Measurements from ENCODE around the gene NAA15. TPM values are rescaled to one million over a fixed set of nuclear protein-coding genes. Genes with fewer than 3 reads are reported as not detected.
"Not testable (repeated sequence)": the region's sequence is repeated elsewhere in the genome, so short reads cannot be mapped to it uniquely, and the experiment has no call there.

The NAA15 gene
- total and polyA plus RNA-seq, 2 experiments from 2014 or later, result 29.2 to 32.8 TPM

- Histone ChIP-seq H3K36me3 (ENCODE audit: low read depth) (peaks cover 3% of the 10 kb centered on the region; the same call in 1 of the 2 replicates), H3K4me3 (no peak overlapping the region), H3K4me1 (ENCODE audit: insufficient read depth) (peaks cover 12% of the 10 kb centered on the region), H3K27ac (no peak overlapping the region), H3K9ac (no peak overlapping the region), H3K9me3 (ENCODE audit: low read depth) (no peaks in the 10 kb centered on the region), H3K4me2 (ENCODE audit: unreplicated experiment) (peak overlapping the region; percentile 21), H3F3A (ENCODE audit: insufficient read depth) (peaks cover 7% of the 10 kb centered on the region; the same call in 1 of the 2 replicates), H4K20me1 (ENCODE audit: insufficient read depth) (peaks cover 7% of the 10 kb centered on the region; the same call in 1 of the 2 replicates), H2AFZ (no peak overlapping the region), H3K9me2 (ENCODE audit: insufficient read depth) (no peaks in the 10 kb centered on the region), H3K27me3 (replicated peaks; ENCODE audit: insufficient read depth) (no peaks in the 10 kb centered on the region), H3K79me2 (ENCODE audit: insufficient read depth) (peaks cover 100% of the 10 kb centered on the region)
- WGBS, 2 experiments (ENCODE audit: low coverage in 1 of 2, low lambda C conversion rate in 2 of 2, missing lambda C conversion rate in 2 of 2), result 71 to 77% methylated on average over 3 of the region's 3 CpGs
- in situ Hi-C loops (cut with MboI), result no loop called here
- TF ChIP-seq EZH2 (IDR thresholded peaks at IDR 0.05; ENCODE audit: insufficient read depth, poor library complexity, severe bottlenecking), result no peak
- no peak for TF ChIP-seq EZH2phosphoT487 (IDR thresholded peaks at IDR 0.05; ENCODE audit: insufficient read depth, low read depth)
- DNase-seq, result no peak
Measured at GRCh38 chr4:139311909-139312308, 10.6 kb downstream of the NAA15 start.

DNA sequence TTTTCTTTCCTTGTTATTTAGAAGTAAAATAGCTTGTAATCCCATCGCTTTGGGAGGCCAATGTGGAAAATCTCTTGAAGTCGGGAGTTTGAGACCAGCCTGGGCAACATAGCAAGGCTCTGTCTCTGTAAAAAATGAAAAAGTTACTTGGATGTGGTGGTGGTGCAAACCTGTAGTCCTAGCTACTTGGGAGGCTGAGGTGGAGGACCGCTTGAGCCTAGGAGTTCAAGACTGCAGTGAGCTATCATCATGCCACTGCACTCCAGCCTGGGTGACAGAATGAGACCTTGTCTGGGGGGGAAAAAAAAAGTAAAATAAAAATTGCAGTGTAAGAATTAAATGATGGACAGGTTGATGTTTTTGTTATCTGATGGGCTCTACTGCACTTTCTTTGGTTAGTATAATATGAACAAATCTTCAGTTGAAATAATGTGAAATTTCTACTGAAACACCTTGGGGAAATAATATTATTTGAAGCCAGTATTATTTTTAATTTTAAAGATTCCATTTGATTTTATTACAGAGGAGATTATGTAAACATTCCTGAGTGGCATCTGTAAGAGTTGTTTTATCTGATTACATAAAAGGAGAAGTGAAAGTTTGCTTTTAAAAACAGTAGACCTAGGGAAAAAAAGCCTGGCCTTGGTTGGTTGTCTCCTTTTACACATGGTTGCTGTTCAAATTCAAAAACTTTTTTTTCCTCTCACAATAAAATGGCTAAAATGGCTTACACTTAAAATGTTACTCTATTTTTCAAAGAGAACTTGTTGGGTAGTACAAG is 11.4 kb downstream of the NAA15 start:
- no peaks in the 10 kb centered on the region for H3K9me2 ChIP-seq (ENCODE audit: insufficient read depth)
- in situ Hi-C loops (cut with MboI), result no loop called here
- H3K9ac ChIP-seq, result no peak overlapping the region
- H3K79me2 ChIP-seq (ENCODE audit: insufficient read depth), result peaks cover 100% of the 10 kb centered on the region
- H3K4me3 ChIP-seq, result no peak overlapping the region
- peaks cover 7% of the 10 kb centered on the region; the same call in 1 of the 2 replicates for H3F3A ChIP-seq (ENCODE audit: insufficient read depth)
- H3K4me2 ChIP-seq (ENCODE audit: unreplicated experiment), result no peak overlapping the region
- no peaks in the 10 kb centered on the region for H3K9me3 ChIP-seq (ENCODE audit: low read depth)
- no peak overlapping the region for H3K27ac ChIP-seq
- H4K20me1 ChIP-seq (ENCODE audit: insufficient read depth), result peaks cover 13% of the 10 kb centered on the region; the same call in 1 of the 2 replicates
- no peaks in the 10 kb centered on the region for H3K27me3 ChIP-seq (replicated peaks; ENCODE audit: insufficient read depth)
- TF ChIP-seq EZH2 (IDR thresholded peaks at IDR 0.05; ENCODE audit: insufficient read depth, poor library complexity, severe bottlenecking) (no peak), EZH2phosphoT487 (IDR thresholded peaks at IDR 0.05; ENCODE audit: insufficient read depth, low read depth) (no peak)
- H3K36me3 ChIP-seq (ENCODE audit: low read depth), result no peaks in the 10 kb centered on the region
- 98 to 99% methylated on average over 3 of the region's 3 CpGs for WGBS, 2 experiments (ENCODE audit: low coverage in 1 of 2, low lambda C conversion rate in 2 of 2, missing lambda C conversion rate in 2 of 2)
- peaks cover 12% of the 10 kb centered on the region for H3K4me1 ChIP-seq (ENCODE audit: insufficient read depth)
- DNase-seq, result no peak
- no peak overlapping the region for H2AFZ ChIP-seq

GRCh38 chr4:139313414-139313813 is 12.1 kb downstream of the NAA15 start:
- WGBS, 2 experiments (ENCODE audit: low coverage in 1 of 2, low lambda C conversion rate in 2 of 2, missing lambda C conversion rate in 2 of 2), result 96 to 99% methylated on average over 10 of the region's 10 CpGs
- H3K36me3 ChIP-seq (ENCODE audit: low read depth); DNase-seq; H3K9me3 ChIP-seq (ENCODE audit: low read depth); in situ Hi-C loops (cut with MboI); H2AFZ ChIP-seq; H3K9me2 ChIP-seq (ENCODE audit: insufficient read depth); H3K4me2 ChIP-seq (ENCODE audit: unreplicated experiment); H3K9ac ChIP-seq; H3K27ac ChIP-seq; H3F3A ChIP-seq (ENCODE audit: insufficient read depth); H3K4me3 ChIP-seq; H3K27me3 ChIP-seq (replicated peaks; ENCODE audit: insufficient read depth): not testable (repeated sequence)
- Histone ChIP-seq H3K79me2 (ENCODE audit: insufficient read depth) (peaks cover 100% of the 10 kb centered on the region), H3K4me1 (ENCODE audit: insufficient read depth) (peaks cover 12% of the 10 kb centered on the region), H4K20me1 (ENCODE audit: insufficient read depth) (peaks cover 13% of the 10 kb centered on the region; the same call in 1 of the 2 replicates)

DNA sequence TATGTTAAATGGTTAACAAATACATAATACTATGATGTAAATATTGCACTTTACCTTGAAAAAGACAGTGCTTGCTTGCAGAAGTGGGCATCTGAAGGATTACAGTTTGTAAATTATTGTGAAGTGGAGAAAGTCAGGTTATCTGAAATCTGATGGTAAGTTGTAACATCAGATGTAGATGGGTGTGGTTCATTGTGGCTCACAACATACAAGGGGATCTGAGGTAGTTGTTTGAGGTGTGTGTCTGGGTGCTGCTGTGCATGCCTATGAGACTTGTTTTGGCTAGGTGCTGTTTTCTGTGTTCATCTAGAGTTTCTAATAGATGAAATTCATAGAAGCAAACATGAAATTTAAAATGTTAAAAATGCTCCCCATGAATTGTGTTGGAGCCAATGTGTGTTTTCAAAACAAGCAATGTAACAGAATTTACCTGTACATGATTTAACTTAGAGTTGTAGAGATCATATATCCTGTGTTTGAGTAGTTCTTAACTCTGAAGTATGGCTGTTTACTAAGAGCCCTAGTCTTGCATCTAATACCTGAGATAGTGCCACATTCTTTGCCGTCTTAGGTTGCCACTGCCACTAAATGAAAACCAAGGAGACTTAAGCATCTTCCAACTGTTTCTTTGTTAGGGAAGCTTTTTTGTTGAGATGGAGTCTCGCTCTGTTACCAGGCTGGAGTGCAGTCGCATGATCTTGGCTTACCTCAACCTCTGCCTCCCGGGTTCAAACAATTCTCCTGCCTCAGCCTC is 12.9 kb downstream of the NAA15 start:
- Histone ChIP-seq H3K4me2 (ENCODE audit: unreplicated experiment) (no peak overlapping the region), H3K79me2 (ENCODE audit: insufficient read depth) (peaks cover 100% of the 10 kb centered on the region), H3K36me3 (ENCODE audit: low read depth) (no peaks in the 10 kb centered on the region), H3K9ac (no peak overlapping the region), H4K20me1 (ENCODE audit: insufficient read depth) (peaks cover 13% of the 10 kb centered on the region; the same call in 1 of the 2 replicates), H3K9me3 (ENCODE audit: low read depth) (no peaks in the 10 kb centered on the region), H3K4me3 (no peak overlapping the region), H3K27me3 (replicated peaks; ENCODE audit: insufficient read depth) (no peaks in the 10 kb centered on the region), H3F3A (ENCODE audit: insufficient read depth) (peaks cover 7% of the 10 kb centered on the region; the same call in 1 of the 2 replicates), H3K9me2 (ENCODE audit: insufficient read depth) (no peaks in the 10 kb centered on the region), H3K27ac (no peak overlapping the region), H3K4me1 (ENCODE audit: insufficient read depth) (peaks cover 12% of the 10 kb centered on the region), H2AFZ (no peak overlapping the region)
- TF ChIP-seq EZH2 (IDR thresholded peaks at IDR 0.05; ENCODE audit: insufficient read depth, poor library complexity, severe bottlenecking) (no peak), EZH2phosphoT487 (IDR thresholded peaks at IDR 0.05; ENCODE audit: insufficient read depth, low read depth) (no peak)
- in situ Hi-C loops (cut with MboI), result no loop called here
- 72 to 82% methylated on average over 4 of the region's 4 CpGs for WGBS, 2 experiments (ENCODE audit: low coverage in 1 of 2, low lambda C conversion rate in 2 of 2, missing lambda C conversion rate in 2 of 2)
- DNase-seq, result no peak
